DND-41 (cell line): ENCODE measurements around the gene DIPK1C.

Experiments
- ATAC-seq: fragments of 200-7000 bp; cut with Tn5 transposase; 3 replicates; pipeline ENCODE4 v1.9.1; 2021; ENCODE audit warnings: low read depth; ENCODE audit not compliant: insufficient read depth
- DNase-seq: peaks from one replicate; pipeline ENCODE4 v3.0.0-alpha.2; 2020
- H2AFZ ChIP-seq: 2 replicates; pipeline ENCODE4 v1.6.0; 2012; ENCODE audit warnings: low read depth, low read length
- H3K27ac ChIP-seq: 2 replicates; pipeline ENCODE4 v1.5.1; 2012; ENCODE audit warnings: low read length, inconsistent platforms
- H3K27me3 ChIP-seq: fragments of 200-600 bp; sonication (generic); 2 replicates; pipeline ENCODE4 v1.6.0; 2012; ENCODE audit warnings: low read length, mild to moderate bottlenecking, inconsistent platforms; ENCODE audit not compliant: insufficient read depth, poor library complexity
- H3K36me3 ChIP-seq: 2 replicates; pipeline ENCODE4 v1.5.1; 2012; ENCODE audit warnings: low read length, inconsistent platforms; ENCODE audit not compliant: insufficient read depth
- H3K4me1 ChIP-seq: 2 replicates; pipeline ENCODE4 v1.5.1; 2012; ENCODE audit warnings: mild to moderate bottlenecking, low read length; ENCODE audit not compliant: insufficient read depth
- H3K4me2 ChIP-seq: 2 replicates; pipeline ENCODE4 v1.6.0; 2012; ENCODE audit warnings: mild to moderate bottlenecking, moderate library complexity, low read length, inconsistent platforms; ENCODE audit not compliant: insufficient read depth
- H3K4me3 ChIP-seq, 2 experiments: fragments of 200-600 bp in 1 of 2; shearing (Covaris generic) in 1 of 2; 2 replicates each; pipeline ENCODE4 v1.5.1; 2012 to 2016; ENCODE audit warnings: inconsistent platforms in 2 of 2, low read length in 2 of 2, mild to moderate bottlenecking in 2 of 2, low read depth in 1 of 2, moderate library complexity in 1 of 2
- H3K79me2 ChIP-seq: 2 replicates; pipeline ENCODE4 v1.6.0; 2012; ENCODE audit warnings: low read length, inconsistent platforms; ENCODE audit not compliant: insufficient read depth
- H3K9ac ChIP-seq: 2 replicates; pipeline ENCODE4 v1.6.0; 2012; ENCODE audit warnings: low read depth, mild to moderate bottlenecking, inconsistent platforms, low read length, moderate library complexity
- H3K9me3 ChIP-seq: 2 replicates; pipeline ENCODE4 v1.5.1; 2012; ENCODE audit warnings: low read length, moderate library complexity, mild to moderate bottlenecking, inconsistent platforms; ENCODE audit not compliant: insufficient read depth, severe bottlenecking
- H4K20me1 ChIP-seq: 2 replicates; pipeline ENCODE4 v1.6.0; 2012; ENCODE audit warnings: low read length; ENCODE audit not compliant: insufficient read depth
- CTCF ChIP-seq: IDR thresholded peaks from 2 replicates; pipeline ENCODE4 v1.5.1; 2012; ENCODE audit warnings: borderline replicate concordance, low read length, moderate library complexity, mild to moderate bottlenecking; ENCODE audit not compliant: poor library complexity, severe bottlenecking; ENCODE audit errors: extremely low read depth
- EZH2 ChIP-seq: IDR thresholded peaks from 3 replicates; pipeline ENCODE4 v1.6.1; 2012; ENCODE audit warnings: borderline replicate concordance, low read depth, mild to moderate bottlenecking, moderate library complexity, low read length, inconsistent platforms; ENCODE audit not compliant: severe bottlenecking

Gene DIPK1C

GRCh38 chr18:74456017-74456348 is 1.1 kb downstream of the DIPK1C start:
- H3K27ac ChIP-seq = no peak overlapping the region
- H2AFZ ChIP-seq = no peak overlapping the region
- H3K9me3 ChIP-seq = no peaks in the 10 kb centered on the region
- H3K4me1 ChIP-seq = no peaks in the 10 kb centered on the region
- H3K27me3 ChIP-seq = peaks cover 5% of the 10 kb centered on the region
- H3K36me3 ChIP-seq = no peaks in the 10 kb centered on the region
- no peaks in the 10 kb centered on the region for H4K20me1 ChIP-seq
- H3K79me2 ChIP-seq = no peaks in the 10 kb centered on the region
- H3K4me3 ChIP-seq = no peak overlapping the region
- no peak overlapping the region for H3K4me2 ChIP-seq
- DNase-seq = no peak
- H3K9ac ChIP-seq = no peak overlapping the region
- ATAC-seq = no peak
- TF ChIP-seq EZH2 (no peak), CTCF (no peak)

- H3K4me3 ChIP-seq = no peak overlapping the region
- no peaks in the 10 kb centered on the region for H3K4me1 ChIP-seq
- H3K9me3 ChIP-seq = no peaks in the 10 kb centered on the region
- H3K36me3 ChIP-seq = no peaks in the 10 kb centered on the region
- peaks cover 5% of the 10 kb centered on the region for H3K27me3 ChIP-seq
- no peak overlapping the region for H3K4me2 ChIP-seq
- no peak overlapping the region for H3K9ac ChIP-seq
- DNase-seq = no peak
- TF ChIP-seq EZH2 (no peak), CTCF (no peak)
- no peak overlapping the region for H3K27ac ChIP-seq
- H4K20me1 ChIP-seq = no peaks in the 10 kb centered on the region
- no peaks in the 10 kb centered on the region for H3K79me2 ChIP-seq
- no peak for ATAC-seq
- no peak overlapping the region for H2AFZ ChIP-seq
These were observed 1.7 kb downstream of the DIPK1C start for GRCh38 chr18:74455386-74455785.

GRCh38 chr18:74454279-74454751 is 2.8 kb downstream of the DIPK1C start:
- no peaks in the 10 kb centered on the region for H4K20me1 ChIP-seq
- TF ChIP-seq CTCF = no peak
- no peak for TF ChIP-seq EZH2
- H3K4me3 ChIP-seq = no peak overlapping the region
- H3K27me3 ChIP-seq = peaks cover 5% of the 10 kb centered on the region
- no peak overlapping the region for H3K4me2 ChIP-seq
- DNase-seq = no peak
- no peaks in the 10 kb centered on the region for H3K9me3 ChIP-seq
- ATAC-seq = no peak
- H3K9ac ChIP-seq = no peak overlapping the region
- H3K79me2 ChIP-seq = no peaks in the 10 kb centered on the region
- no peaks in the 10 kb centered on the region for H3K4me1 ChIP-seq
- no peaks in the 10 kb centered on the region for H3K36me3 ChIP-seq
- no peak overlapping the region for H3K27ac ChIP-seq
- no peak overlapping the region for H2AFZ ChIP-seq

GRCh38 chr18:74453642-74454198 is 3.4 kb downstream of the DIPK1C start:
- H3K27ac ChIP-seq = no peak overlapping the region
- no peaks in the 10 kb centered on the region for H4K20me1 ChIP-seq
- H3K4me3 ChIP-seq = no peak overlapping the region
- H3K79me2 ChIP-seq = no peaks in the 10 kb centered on the region
- H3K36me3 ChIP-seq = no peaks in the 10 kb centered on the region
- no peak for DNase-seq
- no peak for ATAC-seq
- H3K9ac ChIP-seq = no peak overlapping the region
- peaks cover 5% of the 10 kb centered on the region for H3K27me3 ChIP-seq
- no peaks in the 10 kb centered on the region for H3K4me1 ChIP-seq
- H3K4me2 ChIP-seq = no peak overlapping the region
- no peaks in the 10 kb centered on the region for H3K9me3 ChIP-seq
- H2AFZ ChIP-seq = no peak overlapping the region
- TF ChIP-seq EZH2 (no peak), CTCF (no peak)
